K562 (cell line): Measurements from ENCODE around the gene SLC8A1. TPM values are rescaled to one million over a fixed set of nuclear protein-coding genes. Genes with fewer than 3 reads are reported as not detected.

Experiments
- ATAC-seq: fragments of 200-7000 bp; cut with Tn5 transposase; 3 replicates; pipeline ENCODE4 v1.9.1; 2020; ENCODE audit warnings: moderate library complexity
- BruUV-seq: library from RNA; stranded (reverse); fragments of 400-500 nt; replicated peaks from 2 replicates; lab custom pipeline; 2021; lab: Mats Ljungman, UMichigan
- CTCF ChIA-PET: fragments of 300-600 bp; formaldehyde crosslinking; extraction: SDS; loops from one replicate; lab custom pipeline; 2021; ENCODE audit warnings: low intra/inter-chr PET ratio; lab: Yijun Ruan, JAX
- POLR2A ChIA-PET: fragments of 300-600, 350-650 bp; sonication (Branson Sonifier 250); formaldehyde crosslinking; extraction: SDS; loops from one replicate; lab custom pipeline; 2021; ENCODE audit warnings: antibody characterized with exemption, inconsistent platforms; lab: Yijun Ruan, JAX
- DNase-seq, 4 experiments: peaks; one replicate each; pipeline versions ENCODE4 v3.0.0 to v3.0.0-alpha.2; 2011 to 2018; ENCODE audit warnings: low spot score in 3 of 4, mixed read lengths in 3 of 4; ENCODE audit errors: extremely low read depth in 1 of 4
- FAIRE-seq: peaks from 2 replicates; lab custom pipeline; 2011; peaks lifted over from hg19 to GRCh38; lab: Jason Lieb, UNC
- H2AFZ ChIP-seq: 2 replicates; pipeline ENCODE4 v1.6.0; 2011; ENCODE audit warnings: low read depth, low read length, control low read depth, inconsistent platforms
- H3K27ac ChIP-seq: fragments of 200-600 bp; 3 replicates; pipeline ENCODE4 v1.8.0; 2011; ENCODE audit warnings: low read depth, mild to moderate bottlenecking, control low read depth, inconsistent platforms, low read length, moderate library complexity, mixed read lengths; ENCODE audit errors: extremely low read depth
- H3K27me3 ChIP-seq, 2 experiments: fragments of 300-600 bp in 1 of 2; 2 replicates in 1 of 2; 3 replicates in 1 of 2; pipeline versions ENCODE4 v1.6.0 to v1.8.0; 2011; ENCODE audit warnings: inconsistent platforms in 2 of 2, low read length in 2 of 2, mild to moderate bottlenecking in 1 of 2, mixed read lengths in 1 of 2, moderate library complexity in 1 of 2; ENCODE audit not compliant: control insufficient read depth in 2 of 2, insufficient read depth in 2 of 2
- H3K36me3 ChIP-seq: fragments of 300-600 bp; 3 replicates; pipeline ENCODE4 v1.8.0; 2011; ENCODE audit warnings: mild to moderate bottlenecking, low read length, inconsistent platforms; ENCODE audit not compliant: control insufficient read depth, insufficient read depth
- H3K4me1 ChIP-seq, 2 experiments: fragments of 200-600 bp in 1 of 2; replicated peaks in 1 of 2; 2 replicates in 1 of 2; 3 replicates in 1 of 2; pipeline versions ENCODE4 v1.5.1 to v1.8.0; 2011; ENCODE audit warnings: inconsistent platforms in 2 of 2, low read length in 2 of 2, mild to moderate bottlenecking in 1 of 2, mixed read lengths in 1 of 2, moderate library complexity in 1 of 2; ENCODE audit not compliant: control insufficient read depth in 2 of 2, insufficient read depth in 2 of 2
- H3K4me2 ChIP-seq: 2 replicates; pipeline ENCODE4 v1.6.1; 2011; ENCODE audit warnings: low read length, control low read depth, inconsistent platforms, mixed read lengths; ENCODE audit not compliant: insufficient read depth
- H3K4me3 ChIP-seq: fragments of 200-600 bp; sonication (generic), shearing (Covaris generic); 2 replicates; pipeline ENCODE4 v1.5.1; 2016; ENCODE audit warnings: control low read depth, inconsistent platforms
- H3K79me2 ChIP-seq: fragments of 200-600 bp; 3 replicates; pipeline ENCODE4 v1.8.0; 2011; ENCODE audit warnings: low read length, inconsistent platforms; ENCODE audit not compliant: control insufficient read depth, insufficient read depth
- H3K9ac ChIP-seq, 2 experiments: 2 replicates each; pipeline versions ENCODE4 v1.6.0 to v1.6.1; 2011; ENCODE audit warnings: low read depth in 2 of 2, low read length in 2 of 2, control low read depth in 1 of 2, inconsistent platforms in 1 of 2, mild to moderate bottlenecking in 1 of 2, mixed read lengths in 1 of 2; ENCODE audit not compliant: insufficient read depth in 1 of 2
- H3K9me1 ChIP-seq: one replicate; pipeline ENCODE4 v1.6.0; 2011; ENCODE audit warnings: inconsistent platforms, mild to moderate bottlenecking, low read length, moderate library complexity; ENCODE audit not compliant: control insufficient read depth, insufficient read depth
- H3K9me3 ChIP-seq: replicated peaks from 2 replicates; pipeline ENCODE4 v1.5.1; 2011; ENCODE audit warnings: low read depth, low read length, inconsistent platforms; ENCODE audit not compliant: control insufficient read depth, insufficient read depth
- H4K20me1 ChIP-seq: replicated peaks from 2 replicates; pipeline ENCODE4 v1.6.1; 2011; ENCODE audit warnings: low read length, inconsistent platforms, mixed read lengths; ENCODE audit not compliant: control insufficient read depth, insufficient read depth
- ADNP ChIP-seq: fragments of 200-800 bp; sonication (Bioruptor generic); IDR thresholded peaks from 2 replicates; pipeline ENCODE4 v1.6.1; 2016; ENCODE audit warnings: missing genetic modification characterization, missing compliant biosample characterization
- BCL6 ChIP-seq: fragments of 250-450 bp; sonication (Bioruptor Pico); IDR thresholded peaks from 2 replicates; pipeline ENCODE4 v1.4.0; 2020
- CTBP1 ChIP-seq: fragments of 450-650 bp; IDR thresholded peaks from 2 replicates; pipeline ENCODE4 v1.6.1; 2016; ENCODE audit warnings: borderline replicate concordance
- DMBX1 ChIP-seq: fragments of 250-450 bp; sonication (Bioruptor Pico); IDR thresholded peaks from 2 replicates; pipeline ENCODE4 v1.8.0; 2022; ENCODE audit warnings: inconsistent platforms, mild to moderate bottlenecking, moderate library complexity, borderline replicate concordance
- FOXK2 ChIP-seq, 2 experiments: fragments of 450-650 bp; IDR thresholded peaks in 1 of 2; conservative IDR thresholded peaks in 1 of 2; 2 replicates each; pipeline ENCODE4 v1.6.1; 2016; ENCODE audit warnings: low read depth in 2 of 2, mild to moderate bottlenecking in 1 of 2
- PML ChIP-seq: IDR thresholded peaks from 2 replicates; pipeline ENCODE4 v1.6.1; 2012; ENCODE audit warnings: low read length, inconsistent platforms
- PPARD ChIP-seq: fragments of 250-450 bp; sonication (Bioruptor Pico); IDR thresholded peaks from 2 replicates; pipeline ENCODE4 v1.8.0; 2022; ENCODE audit warnings: inconsistent platforms, mild to moderate bottlenecking, moderate library complexity
- PTRF ChIP-seq: fragments of 450-650 bp; IDR thresholded peaks from 2 replicates; pipeline ENCODE4 v1.6.1; 2016; ENCODE audit warnings: mild to moderate bottlenecking, missing genetic modification characterization, missing compliant biosample characterization
- RBBP5 ChIP-seq: fragments of 200-600 bp; sonication (generic); IDR thresholded peaks from 2 replicates; pipeline ENCODE4 v1.6.1; 2012; ENCODE audit warnings: borderline replicate concordance, mild to moderate bottlenecking, low read length, control low read depth, inconsistent platforms; ENCODE audit not compliant: insufficient read depth, poor library complexity, severe bottlenecking
- RBM39 ChIP-seq: fragments of 200-400 bp; formaldehyde crosslinking; optimal IDR thresholded peaks from 2 replicates; pipeline ENCODE3; 2018; ENCODE audit warnings: low read depth, low read length
- TEAD1 ChIP-seq, 2 experiments: fragments of 450-650 bp in 1 of 2; sonication (generic) in 1 of 2; formaldehyde crosslinking; IDR thresholded peaks; 2 replicates each; pipeline versions ENCODE4 v1.4.0 to v1.8.0; 2020 to 2022; ENCODE audit warnings: mild to moderate bottlenecking in 2 of 2, missing genetic modification reagents in 1 of 2
- TFAM ChIP-seq: fragments of 250-450 bp; sonication (Bioruptor Pico); conservative IDR thresholded peaks from 2 replicates; pipeline ENCODE4 v1.5.0; 2021; ENCODE audit warnings: mild to moderate bottlenecking, moderate library complexity
- ZNF133 ChIP-seq: fragments of 250-450 bp; sonication (Bioruptor Pico); IDR thresholded peaks from 2 replicates; pipeline ENCODE4 v1.4.0; 2020; ENCODE audit warnings: mild to moderate bottlenecking
- ZNF134 ChIP-seq: fragments of 250-450 bp; sonication (Bioruptor Pico); conservative IDR thresholded peaks from 2 replicates; pipeline ENCODE4 v1.4.0; 2020
- ZNF586 ChIP-seq: fragments of 450-650 bp; formaldehyde crosslinking; conservative IDR thresholded peaks from 2 replicates; pipeline ENCODE4 v1.4.0; 2020; ENCODE audit warnings: mild to moderate bottlenecking, moderate library complexity
- ZNF589 ChIP-seq: fragments of 200-800 bp; sonication (Bioruptor generic); IDR thresholded peaks from 2 replicates; pipeline ENCODE4 v1.6.1; 2016; ENCODE audit warnings: low read depth, missing genetic modification characterization, missing compliant biosample characterization
- WGBS: fragments of 100-300 bp; shearing (Covaris generic); methylation state at CpG from one replicate; pipeline ENCODE4 v1.1.6; 2016; ENCODE audit warnings: low coverage, mixed read lengths; ENCODE audit not compliant: insufficient coverage; ENCODE audit errors: missing lambda C conversion rate; 5-methylcytosine and 5-hydroxymethylcytosine counted together
- in situ Hi-C: fragments of 300-500 bp; cut with MboI; formaldehyde crosslinking; loops from 4 replicates; pipeline ENCODE4 v1.15.0; 2018; ENCODE audit warnings: inconsistent platforms, mixed read lengths
- intact Hi-C: fragments of 100-400 bp; cut with micrococcal nuclease; formaldehyde crosslinking; loops from 2 replicates; pipeline ENCODE4 v1.14.2; 2022
- polyA plus RNA-seq, 8 experiments: library from polyadenylated mRNA; depleted of rRNA in 4 of 8; stranded (reverse) in 5 of 8; unstranded in 3 of 8; fragments of >200 nt; fragmentation: Nextera tagmentation in 2 of 8; fragmentation: Illumina TruSeq in 1 of 8; extraction: Ambion mirVana in 2 of 8; extraction: Trizol in 1 of 8; gene quantifications; 2 replicates each; pipeline versions ENCODE4 v1.2.1 to v1.2.3, GENCODE V29; 2011 to 2014; ENCODE audit warnings: inconsistent platforms in 1 of 8, missing spikeins in 1 of 8
- total RNA-seq, 7 experiments: library from RNA; depleted of rRNA in 6 of 7; stranded (reverse); fragments of >200 nt in 6 of 7; fragmentation: Illumina TruSeq in 2 of 7; extraction: Trizol in 2 of 7; gene quantifications; 2 replicates each; pipeline versions ENCODE4 v1.2.1 to v1.2.3, GENCODE V29; 2011 to 2021; ENCODE audit warnings: low replicate concordance in 1 of 7
- TF ChIP-seq, protein P1 (sequence below): fragments of 250-450 bp; sonication (Bioruptor Pico); IDR thresholded peaks from 2 replicates; pipeline ENCODE4 v1.6.1; 2021; ENCODE audit warnings: mild to moderate bottlenecking

Gene SLC8A1
- total and polyA plus RNA-seq, 9 of the 15 experiments (the other 6 are each of a cell fraction or from before 2014, with no cell fraction given), result not detected

DNA sequence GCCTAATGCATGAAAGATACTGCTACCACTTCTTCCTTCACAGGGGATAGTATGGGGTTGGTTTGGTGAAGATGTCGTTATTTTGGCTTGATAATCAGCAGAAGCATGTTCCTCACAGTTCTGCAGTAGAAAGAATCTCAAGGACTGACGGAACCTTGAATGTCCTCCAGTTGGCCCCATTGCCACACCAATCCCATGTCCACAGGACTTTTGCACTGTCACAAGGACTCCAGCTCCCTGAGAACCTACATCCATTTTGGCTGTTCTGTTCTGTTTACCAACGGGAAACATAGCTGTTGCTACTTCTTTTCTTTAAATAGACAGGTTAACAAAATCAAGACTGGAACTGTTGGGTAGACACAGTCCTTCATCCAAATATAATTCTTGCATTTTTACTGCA is 270.0 kb downstream of the SLC8A1 start:
- H3K4me2 ChIP-seq, result no peak overlapping the region
- ChIA-PET POLR2A (no interaction called here), CTCF (no interaction called here)
- ATAC-seq (no peak), DNase-seq (no peak), FAIRE-seq (no peak)
- H3K79me2 ChIP-seq, result no peaks in the 10 kb centered on the region
- intact Hi-C loops, result no loop called here
- in situ Hi-C loops, result no loop called here
- no peaks in the 10 kb centered on the region for H3K9me3 ChIP-seq
- H3K27me3 ChIP-seq, result no peaks in the 10 kb centered on the region
- no peak overlapping the region for H3K4me3 ChIP-seq
- no peaks in the 10 kb centered on the region for H3K4me1 ChIP-seq
- H2AFZ ChIP-seq, result no peak overlapping the region
- TF ChIP-seq PPARD, result no peak
- no peak for TF ChIP-seq ZNF586 (CRISPR knock-in tag)
- TF ChIP-seq, protein P1, sequence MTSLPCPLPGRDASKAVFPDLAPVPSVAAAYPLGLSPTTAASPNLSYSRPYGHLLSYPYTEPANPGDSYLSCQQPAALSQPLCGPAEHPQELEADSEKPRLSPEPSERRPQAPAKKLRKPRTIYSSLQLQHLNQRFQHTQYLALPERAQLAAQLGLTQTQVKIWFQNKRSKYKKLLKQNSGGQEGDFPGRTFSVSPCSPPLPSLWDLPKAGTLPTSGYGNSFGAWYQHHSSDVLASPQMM (CRISPR knock-in tag), result no peak
- no peak for TF ChIP-seq DMBX1
- TF ChIP-seq ZNF589 (CRISPR knock-in tag), result no peak
- no peak for TF ChIP-seq RBM39
- TF ChIP-seq PML, result no peak
- no TSS peak for BruUV-seq
- no peak overlapping the region for H3K9ac ChIP-seq
- no peak overlapping the region for H3K27ac ChIP-seq
- no peaks in the 10 kb centered on the region for H3K9me1 ChIP-seq
- no peaks in the 10 kb centered on the region for H3K36me3 ChIP-seq
- 0% methylated on average over 3 of the region's 3 CpGs for WGBS
- H4K20me1 ChIP-seq, result no peaks in the 10 kb centered on the region

- no peaks in the 10 kb centered on the region for H3K27me3 ChIP-seq
- no TSS peak for BruUV-seq
- no peak overlapping the region for H3K9ac ChIP-seq
- no peak overlapping the region for H2AFZ ChIP-seq
- POLR2A ChIA-PET, result no interaction called here
- TF ChIP-seq PTRF (tag) (no peak), CTBP1 (no peak), ADNP (tag) (no peak), FOXK2 (conservative IDR thresholded peaks at IDR 0.05 in 1 of 2, IDR thresholded peaks at IDR 0.05 in 1 of 2; ENCODE audit: low read depth in 2 of 2) (no peak), RBBP5 (no peak), TFAM (CRISPR knock-in tag) (no peak), ZNF133 (CRISPR knock-in tag) (no peak), TEAD1 (CRISPR knock-in tag; IDR thresholded peaks at IDR 0.05) (no peak), ZNF134 (CRISPR knock-in tag) (no peak), BCL6 (no peak)
- H3K9me1 ChIP-seq, result no peaks in the 10 kb centered on the region
- intact Hi-C loops, result no loop called here
- no peak overlapping the region for H3K4me3 ChIP-seq
- WGBS, result 0% methylated on average over 2 of the region's 2 CpGs
- FAIRE-seq, result no peak
- H3K27ac ChIP-seq, result no peak overlapping the region
- no peak for ATAC-seq
- DNase-seq, result no peak
- in situ Hi-C loops, result no loop called here
- CTCF ChIA-PET, result no interaction called here
- no peak overlapping the region for H3K4me2 ChIP-seq
- no peaks in the 10 kb centered on the region for H4K20me1 ChIP-seq
- H3K79me2 ChIP-seq, result no peaks in the 10 kb centered on the region
- H3K9me3 ChIP-seq, result no peaks in the 10 kb centered on the region
- H3K36me3 ChIP-seq, result no peaks in the 10 kb centered on the region
- H3K4me1 ChIP-seq, result no peaks in the 10 kb centered on the region
These were observed 272.1 kb downstream of the SLC8A1 start for GRCh38 chr2:40179801-40180200.
